ENCODE measurements around the gene S100B. TPM values are rescaled to one million over a fixed set of nuclear protein-coding genes. Genes with fewer than 3 reads are reported as not detected.
A peak's percentile ranks its signal among the peaks of the same experiment; 100 is the strongest.

Gene S100B
- polyA plus RNA-seq (2012; ENCODE audit: insufficient read depth, insufficient read length, low read depth), result 5.4 TPM

- H3K4me1 ChIP-seq, result peaks cover 13% of the 10 kb centered on the region
- H3K27me3 ChIP-seq, result no peaks in the 10 kb centered on the region
- TF ChIP-seq, protein P1, sequence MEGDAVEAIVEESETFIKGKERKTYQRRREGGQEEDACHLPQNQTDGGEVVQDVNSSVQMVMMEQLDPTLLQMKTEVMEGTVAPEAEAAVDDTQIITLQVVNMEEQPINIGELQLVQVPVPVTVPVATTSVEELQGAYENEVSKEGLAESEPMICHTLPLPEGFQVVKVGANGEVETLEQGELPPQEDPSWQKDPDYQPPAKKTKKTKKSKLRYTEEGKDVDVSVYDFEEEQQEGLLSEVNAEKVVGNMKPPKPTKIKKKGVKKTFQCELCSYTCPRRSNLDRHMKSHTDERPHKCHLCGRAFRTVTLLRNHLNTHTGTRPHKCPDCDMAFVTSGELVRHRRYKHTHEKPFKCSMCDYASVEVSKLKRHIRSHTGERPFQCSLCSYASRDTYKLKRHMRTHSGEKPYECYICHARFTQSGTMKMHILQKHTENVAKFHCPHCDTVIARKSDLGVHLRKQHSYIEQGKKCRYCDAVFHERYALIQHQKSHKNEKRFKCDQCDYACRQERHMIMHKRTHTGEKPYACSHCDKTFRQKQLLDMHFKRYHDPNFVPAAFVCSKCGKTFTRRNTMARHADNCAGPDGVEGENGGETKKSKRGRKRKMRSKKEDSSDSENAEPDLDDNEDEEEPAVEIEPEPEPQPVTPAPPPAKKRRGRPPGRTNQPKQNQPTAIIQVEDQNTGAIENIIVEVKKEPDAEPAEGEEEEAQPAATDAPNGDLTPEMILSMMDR (IDR thresholded peaks at IDR 0.05; ENCODE audit: low read depth, low read length), result no peak
- peak; percentile 82 for DNase-seq
- H3K4me3 ChIP-seq (ENCODE audit: low read depth, low read length), result no peak within 1 kb of the TSS
- H3K36me3 ChIP-seq, result no peaks in the 10 kb centered on the region
- no peaks in the 10 kb centered on the region for H3K9me3 ChIP-seq
These were observed at the start of gene S100B for GRCh38 chr21:46604975-46605766. TSS of gene S100B (minus strand) at chr21:46605082. CDS start at chr21:46602415, 2,667 bp downstream.

DNA sequence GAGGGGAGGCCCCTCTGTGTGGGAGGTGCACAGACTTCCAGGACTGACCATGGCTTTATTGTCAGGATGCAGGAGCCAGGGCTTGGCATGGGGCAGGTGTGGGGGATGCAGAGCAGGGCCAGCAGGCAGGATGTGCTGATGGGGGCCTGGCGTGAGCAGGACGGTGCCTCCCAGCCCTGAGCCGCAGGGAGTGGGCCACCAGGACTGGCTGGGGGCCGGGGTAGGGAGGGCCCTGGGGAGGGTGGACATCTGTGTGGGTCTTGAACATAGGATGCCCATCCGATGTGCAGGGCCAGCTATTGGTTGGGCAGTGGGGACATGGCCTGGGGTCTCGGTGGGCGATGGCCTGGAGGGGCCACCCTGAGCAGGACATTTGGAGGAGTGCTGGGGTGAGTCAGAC is 46.2 kb upstream of the S100B start:
- Histone ChIP-seq H3K4me3 (ENCODE audit: low read depth, low read length) (no peak overlapping the region), H3K36me3 (peaks cover 53% of the 10 kb centered on the region)
- TF ChIP-seq, protein P1 (IDR thresholded peaks at IDR 0.05; ENCODE audit: low read depth, low read length), result no peak

GRCh38 chr21:46650476-46651098 is 45.7 kb upstream of the S100B start:
- Histone ChIP-seq H3K27me3 (no peaks in the 10 kb centered on the region), H3K4me1 (no peaks in the 10 kb centered on the region), H3K4me3 (ENCODE audit: low read depth, low read length) (no peak overlapping the region), H3K36me3 (peaks cover 55% of the 10 kb centered on the region), H3K9me3 (peaks cover 5% of the 10 kb centered on the region)
- TF ChIP-seq, protein P1 (IDR thresholded peaks at IDR 0.05; ENCODE audit: low read depth, low read length), result no peak
- no peak for DNase-seq

More for the DNA sequence above, 46.2 kb upstream of the S100B start:
- DNase-seq, result no peak
- peaks cover 5% of the 10 kb centered on the region for H3K9me3 ChIP-seq
- no peaks in the 10 kb centered on the region for H3K4me1 ChIP-seq
- no peaks in the 10 kb centered on the region for H3K27me3 ChIP-seq

GRCh38 chr21:46649356-46649755 is 44.5 kb upstream of the S100B start:
- H3K4me3 ChIP-seq (ENCODE audit: low read depth, low read length), result no peak overlapping the region
- H3K4me1 ChIP-seq, result no peaks in the 10 kb centered on the region
- H3K9me3 ChIP-seq, result no peaks in the 10 kb centered on the region; the same call in 1 of the 2 replicates
- peaks cover 53% of the 10 kb centered on the region for H3K36me3 ChIP-seq
- TF ChIP-seq, protein P1 (IDR thresholded peaks at IDR 0.05; ENCODE audit: low read depth, low read length), result no peak
- no peak for DNase-seq
- no peaks in the 10 kb centered on the region for H3K27me3 ChIP-seq

- peaks cover 55% of the 10 kb centered on the region for H3K36me3 ChIP-seq
- H3K27me3 ChIP-seq, result no peaks in the 10 kb centered on the region
- no peak overlapping the region for H3K4me3 ChIP-seq (ENCODE audit: low read depth, low read length)
- H3K4me1 ChIP-seq, result no peaks in the 10 kb centered on the region
- H3K9me3 ChIP-seq, result no peaks in the 10 kb centered on the region; the same call in 1 of the 2 replicates
- TF ChIP-seq, protein P1 (IDR thresholded peaks at IDR 0.05; ENCODE audit: low read depth, low read length), result no peak
- no peak for DNase-seq
These were observed 43.7 kb upstream of the S100B start for GRCh38 chr21:46648539-46648938.
